Astrocyte (in vitro differentiated cells and primary cell): ENCODE results near the gene TRPM3.
"Not testable (repeated sequence)": the region's sequence is repeated elsewhere in the genome, so short reads cannot be mapped to it uniquely, and the experiment has no call there.

Experiments
- CTCF ChIP-seq: IDR thresholded peaks from 2 replicates; pipeline ENCODE4 v1.5.1; 2011; ENCODE audit warnings: low read depth, mild to moderate bottlenecking, inconsistent platforms, low read length, moderate library complexity; ENCODE audit not compliant: insufficient read depth
- EZH2 ChIP-seq: IDR thresholded peaks from 2 replicates; pipeline ENCODE4 v1.6.1; 2012; ENCODE audit warnings: mild to moderate bottlenecking, low read length, inconsistent platforms; ENCODE audit not compliant: insufficient read depth

GRCh38 chr9:70644627-70645026 is 476.8 kb downstream of the TRPM3 start:
- not testable (repeated sequence) for TF ChIP-seq CTCF, EZH2
